Measurements from ENCODE around the gene PWWP2B.
A peak's percentile ranks its signal among the peaks of the same experiment; 100 is the strongest.
"Not testable (repeated sequence)": the region's sequence is repeated elsewhere in the genome, so short reads cannot be mapped to it uniquely, and the experiment has no call there.

PWWP2B gene

GRCh38 chr10:132397036-132397541 is at the start of gene PWWP2B:
Gene PWWP2B (plus strand): TSS chr10:132397200. CDS start chr10:132397227, 27 bp downstream.
- ATAC-seq = peak; percentile 50
- Mint-ChIP-seq H3K27me3 (no peaks in the 10 kb centered on the region), H3K36me3 (no peaks in the 10 kb centered on the region), H3K4me1 (peaks cover 72% of the 10 kb centered on the region), H3K27ac (peak within 1 kb of the TSS; percentile 83), H3K9me3 (peaks cover 5% of the 10 kb centered on the region), H3K4me3 (peak within 1 kb of the TSS; percentile 91)

DNA sequence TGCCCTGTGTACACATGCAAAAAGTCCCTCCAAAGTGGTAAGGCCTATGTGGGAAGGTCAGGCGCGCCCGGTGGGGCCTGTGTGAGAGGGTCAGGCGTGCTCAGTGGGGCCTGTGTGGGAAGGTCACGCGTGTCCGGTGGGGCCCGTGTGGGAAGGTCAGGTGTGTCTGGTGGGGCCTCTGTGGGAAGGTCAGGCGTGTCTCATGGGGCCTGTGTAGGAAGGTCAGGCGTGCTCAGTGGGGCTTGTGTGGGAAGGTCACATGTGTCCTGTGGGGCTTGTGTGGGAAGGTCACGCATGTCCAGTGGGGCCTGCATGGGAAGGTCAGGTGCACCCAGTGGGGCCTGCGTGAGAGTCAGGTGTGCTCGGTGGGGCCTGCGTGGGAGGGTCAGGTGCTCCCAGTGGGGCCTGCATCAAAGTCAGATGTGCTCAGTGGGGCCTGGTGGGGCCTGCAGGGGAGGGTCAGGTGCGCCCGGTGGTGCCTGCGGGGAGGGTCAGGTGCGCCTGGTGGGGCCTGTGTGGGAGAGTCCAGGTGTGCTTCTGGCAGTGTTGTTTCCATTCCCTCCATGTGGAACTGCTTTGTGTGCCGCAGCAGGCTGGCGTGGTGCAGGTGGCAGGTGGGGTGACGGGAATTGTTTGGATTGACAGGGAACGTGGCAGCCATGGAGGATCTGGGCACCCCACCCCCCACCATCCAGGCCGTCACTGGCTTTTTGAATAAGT is 49.6 kb upstream of the PWWP2B start:
- Mint-ChIP-seq H3K4me1 (peaks cover 22% of the 10 kb centered on the region), H3K27me3 (no peaks in the 10 kb centered on the region), H3K36me3 (peaks cover 36% of the 10 kb centered on the region), H3K4me3 (no peak overlapping the region), H3K27ac (peak overlapping the region; percentile 67), H3K9me3 (no peaks in the 10 kb centered on the region)
- peak; percentile 65 for ATAC-seq

DNA sequence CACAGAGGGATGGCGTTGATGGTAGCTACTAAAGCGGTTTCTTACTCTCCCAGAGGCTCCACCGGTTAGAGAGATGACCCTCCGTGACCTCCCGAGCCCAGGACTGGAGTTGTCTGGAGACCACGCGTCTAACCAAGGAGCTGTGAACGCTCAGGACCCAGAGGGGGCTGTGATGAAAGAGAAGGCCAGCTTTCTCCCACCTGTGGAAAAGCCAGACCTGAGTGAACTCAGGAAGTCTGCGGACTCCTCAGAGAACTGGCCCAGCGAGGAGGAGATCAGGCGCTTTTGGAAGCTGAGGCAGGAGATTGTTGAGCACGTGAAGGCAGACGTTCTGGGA is 49.1 kb upstream of the PWWP2B start:
- no peak for ATAC-seq
- H3K4me3 Mint-ChIP-seq = no peak overlapping the region
- H3K9me3 Mint-ChIP-seq = no peaks in the 10 kb centered on the region
- peak overlapping the region; percentile 67 for H3K27ac Mint-ChIP-seq
- peaks cover 28% of the 10 kb centered on the region for H3K4me1 Mint-ChIP-seq
- H3K27me3 Mint-ChIP-seq = no peaks in the 10 kb centered on the region
- H3K36me3 Mint-ChIP-seq = peaks cover 32% of the 10 kb centered on the region

DNA sequence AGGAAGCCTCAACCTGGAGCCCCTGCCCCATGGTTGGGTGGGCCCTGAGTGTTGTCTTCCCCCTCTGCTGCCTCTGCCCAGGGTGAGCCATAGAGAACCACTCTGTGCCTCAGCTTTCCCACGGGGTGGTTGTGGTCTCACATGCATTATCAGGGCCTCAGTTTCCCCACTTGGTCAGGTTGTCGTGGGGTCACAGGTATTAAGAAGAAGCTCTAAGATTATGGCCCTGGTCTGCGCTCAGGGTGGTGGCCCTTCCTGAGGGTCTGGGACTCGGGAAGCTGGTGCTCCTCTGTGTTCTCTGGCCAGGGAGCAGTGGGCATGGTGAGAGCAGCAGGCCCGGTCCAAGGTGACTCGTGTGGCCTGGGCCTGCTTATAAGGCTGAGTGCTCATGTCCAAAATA is 47.2 kb upstream of the PWWP2B start:
- Mint-ChIP-seq H3K4me3 (no peak overlapping the region), H3K4me1 (peaks cover 34% of the 10 kb centered on the region), H3K9me3 (no peaks in the 10 kb centered on the region), H3K27me3 (no peaks in the 10 kb centered on the region), H3K36me3 (peaks cover 32% of the 10 kb centered on the region), H3K27ac (no peak overlapping the region)
- no peak for ATAC-seq

- H3K9me3 Mint-ChIP-seq = no peaks in the 10 kb centered on the region
- no peak overlapping the region for H3K27ac Mint-ChIP-seq
- H3K27me3 Mint-ChIP-seq = no peaks in the 10 kb centered on the region
- peaks cover 30% of the 10 kb centered on the region for H3K36me3 Mint-ChIP-seq
- no peak for ATAC-seq
- no peak overlapping the region for H3K4me3 Mint-ChIP-seq
- H3K4me1 Mint-ChIP-seq = peaks cover 31% of the 10 kb centered on the region
Measured at GRCh38 chr10:132350391-132350790, 46.6 kb upstream of the PWWP2B start.

- no peaks in the 10 kb centered on the region for H3K9me3 Mint-ChIP-seq
- H3K36me3 Mint-ChIP-seq = peaks cover 30% of the 10 kb centered on the region
- H3K27me3 Mint-ChIP-seq = no peaks in the 10 kb centered on the region
- peaks cover 27% of the 10 kb centered on the region for H3K4me1 Mint-ChIP-seq
- no peak overlapping the region for H3K4me3 Mint-ChIP-seq
- H3K27ac Mint-ChIP-seq = peak overlapping the region; percentile 27
- no peak for ATAC-seq
Measured at GRCh38 chr10:132350946-132351345, 46.1 kb upstream of the PWWP2B start.

DNA sequence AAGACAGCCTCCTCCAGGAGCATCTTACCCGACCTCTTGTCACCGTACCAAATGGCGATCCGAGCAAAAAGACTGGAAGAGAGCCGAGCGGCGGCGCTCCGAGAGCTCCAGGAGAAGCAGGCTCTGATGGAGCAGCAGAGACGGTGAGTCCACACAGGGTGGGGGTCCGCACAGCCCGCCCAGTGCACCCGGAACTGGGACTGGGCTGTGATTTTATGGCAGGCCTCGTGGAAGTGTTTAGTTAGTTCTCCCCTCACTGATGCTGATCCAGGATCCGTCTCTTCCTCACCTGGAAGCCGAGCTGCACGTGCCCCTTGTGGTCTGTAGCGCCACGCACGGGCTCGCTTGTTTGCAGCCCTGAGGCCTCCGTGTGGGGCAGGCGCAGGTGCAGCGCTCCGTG is 45.4 kb upstream of the PWWP2B start:
- H3K4me3 Mint-ChIP-seq = no peak overlapping the region
- H3K36me3 Mint-ChIP-seq = peaks cover 31% of the 10 kb centered on the region
- no peak for ATAC-seq
- no peaks in the 10 kb centered on the region for H3K9me3 Mint-ChIP-seq
- peak overlapping the region; percentile 27 for H3K27ac Mint-ChIP-seq
- no peaks in the 10 kb centered on the region for H3K27me3 Mint-ChIP-seq
- peaks cover 26% of the 10 kb centered on the region for H3K4me1 Mint-ChIP-seq

- H3K4me3 Mint-ChIP-seq, H3K27me3 Mint-ChIP-seq, H3K9me3 Mint-ChIP-seq: not testable (repeated sequence)
- Mint-ChIP-seq H3K4me1 (peaks cover 17% of the 10 kb centered on the region), H3K27ac (peak overlapping the region; percentile 70), H3K36me3 (peaks cover 23% of the 10 kb centered on the region)
- peak; percentile 74 for ATAC-seq
Measured at GRCh38 chr10:132352462-132353308, 44.3 kb upstream of the PWWP2B start.

DNA sequence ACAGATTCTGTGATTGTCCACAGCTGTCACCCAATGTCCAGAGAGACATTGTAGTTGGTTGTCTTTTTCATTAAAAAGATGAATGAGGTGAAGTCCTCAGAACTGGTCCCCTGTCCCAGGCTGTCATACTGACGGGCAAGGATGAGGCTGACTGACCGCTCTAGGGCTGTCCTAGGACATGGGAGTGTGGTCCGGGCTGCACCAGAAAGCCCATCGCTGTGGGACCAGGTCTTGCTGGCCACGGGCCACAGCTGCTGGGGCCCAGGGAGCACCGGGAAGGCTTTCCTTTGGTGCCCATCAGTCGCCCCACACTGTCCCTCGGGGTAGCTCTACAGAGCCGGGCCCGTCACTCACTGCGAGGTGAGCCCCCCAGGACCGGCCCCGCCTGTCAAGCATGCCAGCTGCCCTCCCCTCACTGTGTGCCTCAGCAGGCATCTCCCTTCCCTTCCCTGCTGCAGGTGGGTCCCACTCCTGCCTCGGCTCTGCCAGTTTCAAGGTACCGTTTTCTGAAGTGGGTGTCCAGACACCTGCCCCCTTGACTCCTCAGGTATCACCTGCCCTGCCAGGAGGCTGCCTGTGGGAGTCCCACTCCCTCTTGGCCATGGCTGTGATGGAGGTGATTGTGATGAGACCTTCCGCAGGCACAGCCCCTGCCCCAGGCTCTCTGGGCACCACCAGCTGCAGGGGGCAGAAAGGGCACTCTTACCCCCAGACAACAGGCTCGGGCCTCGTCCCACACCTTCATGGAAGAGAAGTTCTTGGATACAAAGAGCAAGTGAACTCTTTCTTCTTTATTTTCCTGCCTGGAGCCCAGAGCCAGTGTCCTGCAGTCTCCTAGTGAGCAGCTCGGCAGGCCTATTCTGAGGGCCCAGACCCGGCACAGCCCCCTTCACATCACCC is 43.3 kb upstream of the PWWP2B start:
- peaks cover 18% of the 10 kb centered on the region for H3K36me3 Mint-ChIP-seq
- ATAC-seq = no peak
- H3K27ac Mint-ChIP-seq = peak overlapping the region; percentile 70
- H3K4me3 Mint-ChIP-seq = no peak overlapping the region
- H3K27me3 Mint-ChIP-seq = no peaks in the 10 kb centered on the region
- peaks cover 12% of the 10 kb centered on the region for H3K4me1 Mint-ChIP-seq
- H3K9me3 Mint-ChIP-seq = peaks cover 3% of the 10 kb centered on the region

GRCh38 chr10:132354356-132355094 is 42.5 kb upstream of the PWWP2B start:
- Mint-ChIP-seq H3K36me3 (peaks cover 18% of the 10 kb centered on the region), H3K4me3 (no peak overlapping the region), H3K27me3 (no peaks in the 10 kb centered on the region), H3K4me1 (peaks cover 12% of the 10 kb centered on the region), H3K9me3 (peaks cover 3% of the 10 kb centered on the region), H3K27ac (no peak overlapping the region)
- ATAC-seq = no peak

GRCh38 chr10:132355297-132355696 is 41.7 kb upstream of the PWWP2B start:
- Mint-ChIP-seq H3K27ac (no peak overlapping the region), H3K4me3 (no peak overlapping the region), H3K27me3 (no peaks in the 10 kb centered on the region), H3K4me1 (peaks cover 12% of the 10 kb centered on the region), H3K36me3 (peaks cover 18% of the 10 kb centered on the region), H3K9me3 (peaks cover 3% of the 10 kb centered on the region)
- ATAC-seq = no peak

DNA sequence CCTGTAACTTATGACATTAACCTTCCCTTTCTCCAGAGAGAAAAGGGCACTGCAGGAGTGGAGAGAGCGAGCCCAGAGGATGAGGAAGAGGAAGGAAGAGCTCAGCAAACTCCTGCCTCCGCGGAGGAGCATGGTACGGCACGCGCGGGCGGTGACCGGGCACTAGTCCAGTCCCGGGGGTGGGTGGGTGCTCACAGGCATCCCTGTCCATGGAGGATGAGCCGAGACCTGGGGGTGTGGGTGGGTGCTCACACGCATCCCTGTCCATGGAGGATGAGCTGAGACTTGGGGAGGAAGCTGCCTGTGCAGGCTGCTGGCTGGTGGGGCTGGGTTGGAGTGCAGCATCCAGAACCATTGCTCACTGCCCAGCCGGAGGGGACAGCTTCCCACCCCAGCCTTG is 41.2 kb upstream of the PWWP2B start:
- Mint-ChIP-seq H3K4me1 (peaks cover 12% of the 10 kb centered on the region), H3K27me3 (no peaks in the 10 kb centered on the region), H3K9me3 (peaks cover 3% of the 10 kb centered on the region), H3K27ac (no peak overlapping the region), H3K4me3 (no peak overlapping the region), H3K36me3 (peaks cover 18% of the 10 kb centered on the region)
- ATAC-seq = no peak

DNA sequence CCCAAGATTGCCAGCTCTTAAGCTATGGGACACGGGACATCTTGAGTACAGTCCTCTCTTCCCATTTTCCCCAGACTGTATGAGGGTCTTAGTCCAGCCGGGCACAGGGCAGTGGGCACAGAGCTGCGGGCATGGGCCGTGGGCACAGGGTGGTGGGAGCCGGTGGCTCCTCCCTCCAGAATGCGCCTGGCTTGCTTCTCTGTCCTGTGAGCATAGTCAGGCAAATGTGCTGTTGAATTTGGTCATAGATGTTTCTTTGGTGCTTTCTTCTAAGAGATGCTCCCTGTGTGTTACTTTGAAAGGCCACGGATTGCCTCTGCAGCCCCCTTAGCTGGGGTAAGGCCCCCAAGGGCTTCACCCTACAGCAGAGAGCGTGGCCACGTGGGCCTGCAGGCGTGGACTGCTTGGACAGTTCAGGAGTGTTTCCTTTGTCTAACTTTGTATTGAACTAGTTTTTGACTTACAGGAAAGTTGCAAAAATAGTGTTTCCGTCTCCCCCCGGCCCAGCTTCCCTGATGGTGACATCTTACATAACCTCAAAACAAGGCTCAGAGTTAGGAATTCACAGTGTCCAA is 40.3 kb upstream of the PWWP2B start:
- no peaks in the 10 kb centered on the region for H3K27me3 Mint-ChIP-seq
- H3K27ac Mint-ChIP-seq = no peak overlapping the region
- peaks cover 12% of the 10 kb centered on the region for H3K4me1 Mint-ChIP-seq
- peaks cover 3% of the 10 kb centered on the region for H3K9me3 Mint-ChIP-seq
- peaks cover 13% of the 10 kb centered on the region for H3K36me3 Mint-ChIP-seq
- H3K4me3 Mint-ChIP-seq = no peak overlapping the region
- ATAC-seq = no peak
